Measurements from ENCODE around the gene UNC79. TPM values are rescaled to one million over a fixed set of nuclear protein-coding genes. Genes with fewer than 3 reads are reported as not detected.

UNC79 gene
- total RNA-seq, 1 experiment from 2014 or later: not detected

DNA sequence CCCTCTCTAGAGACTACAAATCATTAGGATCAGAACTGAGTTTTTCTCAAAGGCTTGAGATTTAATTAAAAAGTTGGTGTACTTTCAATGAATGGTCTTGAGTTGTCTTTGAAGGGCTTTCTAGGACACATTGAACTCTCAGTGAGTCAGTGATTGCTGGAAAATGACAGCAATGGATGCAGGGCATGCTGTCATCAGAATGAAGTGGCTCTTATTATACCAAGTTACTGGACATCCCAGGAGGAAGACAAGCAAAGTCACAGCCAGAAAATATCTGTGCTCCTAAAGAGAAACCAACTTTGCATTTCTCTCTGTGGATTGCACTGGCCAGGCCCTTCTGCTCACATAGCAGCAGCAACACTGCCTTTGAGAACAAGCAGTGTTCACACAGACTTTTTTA lies 244.9 kb downstream of the UNC79 start:
- H3K9me2 ChIP-seq (replicated peaks; ENCODE audit: low read length): no peaks in the 10 kb centered on the region
- no peaks in the 10 kb centered on the region for H3K9me3 ChIP-seq (ENCODE audit: low read length)
- no peak overlapping the region for H3K27ac ChIP-seq (ENCODE audit: low read length)
- CTCF ChIA-PET: no interaction called here
- H4K20me1 ChIP-seq (ENCODE audit: low read length): no peaks in the 10 kb centered on the region
- TF ChIP-seq EZH2phosphoT487 (IDR thresholded peaks at IDR 0.05; ENCODE audit: borderline replicate concordance, low read length) (no peak), EZH2 (IDR thresholded peaks at IDR 0.05; ENCODE audit: low read length, unreplicated experiment) (no peak)
- TF ChIP-seq, protein P1, sequence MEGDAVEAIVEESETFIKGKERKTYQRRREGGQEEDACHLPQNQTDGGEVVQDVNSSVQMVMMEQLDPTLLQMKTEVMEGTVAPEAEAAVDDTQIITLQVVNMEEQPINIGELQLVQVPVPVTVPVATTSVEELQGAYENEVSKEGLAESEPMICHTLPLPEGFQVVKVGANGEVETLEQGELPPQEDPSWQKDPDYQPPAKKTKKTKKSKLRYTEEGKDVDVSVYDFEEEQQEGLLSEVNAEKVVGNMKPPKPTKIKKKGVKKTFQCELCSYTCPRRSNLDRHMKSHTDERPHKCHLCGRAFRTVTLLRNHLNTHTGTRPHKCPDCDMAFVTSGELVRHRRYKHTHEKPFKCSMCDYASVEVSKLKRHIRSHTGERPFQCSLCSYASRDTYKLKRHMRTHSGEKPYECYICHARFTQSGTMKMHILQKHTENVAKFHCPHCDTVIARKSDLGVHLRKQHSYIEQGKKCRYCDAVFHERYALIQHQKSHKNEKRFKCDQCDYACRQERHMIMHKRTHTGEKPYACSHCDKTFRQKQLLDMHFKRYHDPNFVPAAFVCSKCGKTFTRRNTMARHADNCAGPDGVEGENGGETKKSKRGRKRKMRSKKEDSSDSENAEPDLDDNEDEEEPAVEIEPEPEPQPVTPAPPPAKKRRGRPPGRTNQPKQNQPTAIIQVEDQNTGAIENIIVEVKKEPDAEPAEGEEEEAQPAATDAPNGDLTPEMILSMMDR (conservative IDR thresholded peaks at IDR 0.05; ENCODE audit: low read depth, low read length): no peak
- ATAC-seq (no peak), DNase-seq (no peak)
- POLR2A ChIA-PET (ENCODE audit: unreplicated experiment): no interaction called here
- H3K4me2 ChIP-seq (ENCODE audit: low read length): no peak overlapping the region
- H3F3A ChIP-seq (ENCODE audit: low read length, unreplicated experiment): no peaks in the 10 kb centered on the region
- no peak overlapping the region for H3K4me3 ChIP-seq (ENCODE audit: low read length)
- intact Hi-C loops (cut with micrococcal nuclease): no loop called here
- H3K4me1 ChIP-seq (ENCODE audit: insufficient read depth, low read length): no peaks in the 10 kb centered on the region
- H3K79me2 ChIP-seq (ENCODE audit: low read length): no peaks in the 10 kb centered on the region
- peaks cover 27% of the 10 kb centered on the region for H3K27me3 ChIP-seq (ENCODE audit: low read length)
- BruUV-seq (replicated peaks): no TSS peak
- no peaks in the 10 kb centered on the region for H3K36me3 ChIP-seq (ENCODE audit: low read depth, low read length)
- no peak overlapping the region for H3K9ac ChIP-seq (ENCODE audit: low read length)
- no peak overlapping the region for H2AFZ ChIP-seq (ENCODE audit: low read length)

DNA sequence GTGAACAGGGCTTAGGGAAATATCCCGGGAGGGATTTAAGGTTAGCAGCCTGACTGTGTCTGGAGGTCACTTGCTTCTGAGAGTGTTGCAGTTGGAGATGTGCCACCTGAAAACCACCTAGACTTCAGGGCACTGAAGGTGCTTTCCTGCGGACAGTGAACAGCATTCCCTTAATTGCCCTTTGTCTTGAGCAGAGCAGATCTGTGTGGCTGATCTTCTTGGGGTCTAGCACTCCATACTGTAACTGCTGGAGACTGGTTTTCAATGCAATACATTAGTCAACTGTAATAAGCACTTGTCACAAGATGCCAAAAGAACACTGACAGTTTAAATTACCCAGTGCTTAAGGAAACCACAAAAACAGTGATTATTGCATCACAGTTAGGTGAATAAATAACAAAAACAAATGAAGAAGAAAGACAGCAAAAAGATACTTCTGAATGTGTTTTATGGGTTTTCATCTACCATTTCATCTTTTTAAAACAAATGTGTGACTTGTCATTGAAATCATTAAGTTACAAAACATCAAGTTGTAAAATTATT lies 245.7 kb downstream of the UNC79 start:
- no peak for DNase-seq
- no peaks in the 10 kb centered on the region for H4K20me1 ChIP-seq (ENCODE audit: low read length)
- no peak for ATAC-seq
- H3K79me2 ChIP-seq (ENCODE audit: low read length): no peaks in the 10 kb centered on the region
- no peak overlapping the region for H3K4me2 ChIP-seq (ENCODE audit: low read length)
- H3K9ac ChIP-seq (ENCODE audit: low read length): no peak overlapping the region
- no peak overlapping the region for H3K4me3 ChIP-seq (ENCODE audit: low read length)
- no peaks in the 10 kb centered on the region for H3K9me2 ChIP-seq (replicated peaks; ENCODE audit: low read length)
- no TSS peak for BruUV-seq (replicated peaks)
- POLR2A ChIA-PET (ENCODE audit: unreplicated experiment): no interaction called here
- intact Hi-C loops (cut with micrococcal nuclease): no loop called here
- no peaks in the 10 kb centered on the region for H3K36me3 ChIP-seq (ENCODE audit: low read depth, low read length)
- CTCF ChIA-PET: no interaction called here
- no peaks in the 10 kb centered on the region for H3F3A ChIP-seq (ENCODE audit: low read length, unreplicated experiment)
- H3K9me3 ChIP-seq (ENCODE audit: low read length): no peaks in the 10 kb centered on the region
- TF ChIP-seq EZH2phosphoT487 (IDR thresholded peaks at IDR 0.05; ENCODE audit: borderline replicate concordance, low read length) (no peak), EZH2 (IDR thresholded peaks at IDR 0.05; ENCODE audit: low read length, unreplicated experiment) (no peak)
- TF ChIP-seq, protein P1 (conservative IDR thresholded peaks at IDR 0.05; ENCODE audit: low read depth, low read length): no peak
- H3K27ac ChIP-seq (ENCODE audit: low read length): no peak overlapping the region
- no peak overlapping the region for H2AFZ ChIP-seq (ENCODE audit: low read length)
- peaks cover 35% of the 10 kb centered on the region for H3K27me3 ChIP-seq (ENCODE audit: low read length)
- H3K4me1 ChIP-seq (ENCODE audit: insufficient read depth, low read length): no peaks in the 10 kb centered on the region

DNA sequence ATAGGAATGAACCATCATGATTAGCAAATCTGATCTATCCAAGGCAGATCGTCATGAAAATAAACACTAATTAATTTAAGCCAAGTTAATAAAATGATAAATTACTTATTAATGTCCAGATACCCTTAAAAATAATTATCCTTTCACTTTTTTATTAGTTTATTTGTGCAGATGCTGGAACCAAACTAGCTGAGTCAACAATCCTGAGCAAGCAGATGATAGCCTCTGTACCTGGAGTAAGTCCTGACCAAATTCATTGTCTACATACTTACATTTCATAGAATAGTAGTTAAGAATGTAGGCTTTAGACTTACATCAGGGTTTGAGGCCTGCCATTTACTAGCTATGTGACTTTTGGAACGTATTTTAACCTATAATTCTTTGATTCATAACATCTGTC lies 251.7 kb downstream of the UNC79 start:
- ATAC-seq: no peak
- CTCF ChIA-PET: no interaction called here
- H3K79me2 ChIP-seq (ENCODE audit: low read length): no peaks in the 10 kb centered on the region
- intact Hi-C loops (cut with micrococcal nuclease): no loop called here
- H3K9me2 ChIP-seq (replicated peaks; ENCODE audit: low read length): no peaks in the 10 kb centered on the region
- no peaks in the 10 kb centered on the region for H3F3A ChIP-seq (ENCODE audit: low read length, unreplicated experiment)
- no peaks in the 10 kb centered on the region for H4K20me1 ChIP-seq (ENCODE audit: low read length)
- BruUV-seq (replicated peaks): no TSS peak
- H3K27ac ChIP-seq (ENCODE audit: low read length): no peak overlapping the region
- no peaks in the 10 kb centered on the region for H3K36me3 ChIP-seq (ENCODE audit: low read depth, low read length)
- H2AFZ ChIP-seq (ENCODE audit: low read length): no peak overlapping the region
- H3K4me1 ChIP-seq (ENCODE audit: insufficient read depth, low read length): peaks cover 3% of the 10 kb centered on the region; the same call in 1 of the 2 replicates
- H3K27me3 ChIP-seq (ENCODE audit: low read length): peaks cover 59% of the 10 kb centered on the region
- H3K9ac ChIP-seq (ENCODE audit: low read length): no peak overlapping the region
- DNase-seq: no peak
- no peak for TF ChIP-seq EZH2phosphoT487 (IDR thresholded peaks at IDR 0.05; ENCODE audit: borderline replicate concordance, low read length)
- TF ChIP-seq, protein P1 (conservative IDR thresholded peaks at IDR 0.05; ENCODE audit: low read depth, low read length): no peak
- TF ChIP-seq EZH2 (IDR thresholded peaks at IDR 0.05; ENCODE audit: low read length, unreplicated experiment): no peak
- no peaks in the 10 kb centered on the region for H3K9me3 ChIP-seq (ENCODE audit: low read length)
- no peak overlapping the region for H3K4me3 ChIP-seq (ENCODE audit: low read length)
- no peak overlapping the region for H3K4me2 ChIP-seq (ENCODE audit: low read length)
- POLR2A ChIA-PET (ENCODE audit: unreplicated experiment): interaction anchor here (0.7 kb wide), 1 partner anchor 68 kb away, joined by 3 read pairs; no protein-coding TSS in a partner anchor

Measured in PC-3 (cell line).